Upper lobe of left lung (tissue), 6 donors: ENCODE results near the gene SNAP47. TPM values are rescaled to one million over a fixed set of nuclear protein-coding genes. Genes with fewer than 3 reads are reported as not detected.

Source experiments
- ATAC-seq, 2 donors: fragments of 200-7000 bp; cut with Tn5 transposase; one replicate each; pipeline ENCODE4 v1.9.1; 2022; ENCODE audit warnings: mild to moderate bottlenecking in 2 of 2, moderate library complexity in 2 of 2; ENCODE audit not compliant: low FRiP score in 2 of 2
- DNase-seq, 2 donors: peaks; one replicate each; pipeline ENCODE4 v3.0.0-alpha.2; 2019 to 2020
- H3K27ac ChIP-seq, 4 donors: fragments of 200-600 bp; sonication (generic); one replicate each; pipeline ENCODE4 v1.5.1; 2016 to 2019
- H3K27me3 ChIP-seq, 4 donors: fragments of 200-600 bp; sonication (generic); one replicate each; pipeline ENCODE4 v1.5.1; 2017 to 2019
- H3K36me3 ChIP-seq, 4 donors: fragments of 200-600 bp; sonication (generic); one replicate each; pipeline ENCODE4 v1.5.1; 2016 to 2019
- H3K4me1 ChIP-seq, 4 donors: fragments of 200-600 bp; sonication (generic); one replicate each; pipeline ENCODE4 v1.5.1; 2018 to 2019
- H3K4me3 ChIP-seq, 4 donors: fragments of 200-600 bp; sonication (generic); one replicate each; pipeline ENCODE4 v1.5.1; 2017 to 2019; ENCODE audit warnings: mild to moderate bottlenecking in 2 of 4, moderate library complexity in 1 of 4
- H3K9me3 ChIP-seq, 4 donors: fragments of 200-600 bp; sonication (generic); one replicate each; pipeline ENCODE4 v1.5.1; 2018 to 2019
- EP300 ChIP-seq, 4 donors: sonication (generic); formaldehyde crosslinking; IDR thresholded peaks; one replicate each; pipeline ENCODE4 v1.5.1; 2017; ENCODE audit warnings: antibody characterized with exemption in 4 of 4, control low read depth in 2 of 4
- POLR2A ChIP-seq, 4 donors: fragments of 450-650 bp; IDR thresholded peaks; one replicate each; pipeline ENCODE4 v1.5.1; 2016 to 2017; ENCODE audit warnings: antibody characterized with exemption in 4 of 4, mild to moderate bottlenecking in 2 of 4
- POLR2AphosphoS5 ChIP-seq, 2 donors: sonication (generic); formaldehyde crosslinking; IDR thresholded peaks; one replicate each; pipeline ENCODE4 v1.5.1; 2017; ENCODE audit warnings: antibody characterized with exemption in 2 of 2
- WGBS, 2 donors: methylation state at CpG; one replicate each; pipeline ENCODE4 v1.1.5; 2017 to 2018; 5-methylcytosine and 5-hydroxymethylcytosine counted together
- total RNA-seq, 6 donors: library from RNA; depleted of rRNA in 4 of 6; stranded (reverse); fragments of >200 nt in 4 of 6; gene quantifications; one replicate each; pipeline versions ENCODE4 v1.1.0 to v1.2.1, GENCODE V29; 2016 to 2021
- TF ChIP-seq, protein P1 (sequence below), 6 experiments: fragments of 450-650 bp in 4 of 6; fragments of 200-600 bp in 2 of 6; sonication (generic) in 2 of 6; IDR thresholded peaks; one replicate each; pipeline ENCODE4 v1.5.1; 2016 to 2019; ENCODE audit warnings: antibody characterized with exemption in 6 of 6
- donor health status: DM: no; HTN: no; CAD: no; lungs with moderate emphysema.
- donor health status: DM: no; HTN: yes; CAD: no; lungs with severe emphysema.

Gene SNAP47
- total RNA-seq, 6 donors from 2014 or later: 26.7 to 62.9 (median 35.1) TPM

DNA sequence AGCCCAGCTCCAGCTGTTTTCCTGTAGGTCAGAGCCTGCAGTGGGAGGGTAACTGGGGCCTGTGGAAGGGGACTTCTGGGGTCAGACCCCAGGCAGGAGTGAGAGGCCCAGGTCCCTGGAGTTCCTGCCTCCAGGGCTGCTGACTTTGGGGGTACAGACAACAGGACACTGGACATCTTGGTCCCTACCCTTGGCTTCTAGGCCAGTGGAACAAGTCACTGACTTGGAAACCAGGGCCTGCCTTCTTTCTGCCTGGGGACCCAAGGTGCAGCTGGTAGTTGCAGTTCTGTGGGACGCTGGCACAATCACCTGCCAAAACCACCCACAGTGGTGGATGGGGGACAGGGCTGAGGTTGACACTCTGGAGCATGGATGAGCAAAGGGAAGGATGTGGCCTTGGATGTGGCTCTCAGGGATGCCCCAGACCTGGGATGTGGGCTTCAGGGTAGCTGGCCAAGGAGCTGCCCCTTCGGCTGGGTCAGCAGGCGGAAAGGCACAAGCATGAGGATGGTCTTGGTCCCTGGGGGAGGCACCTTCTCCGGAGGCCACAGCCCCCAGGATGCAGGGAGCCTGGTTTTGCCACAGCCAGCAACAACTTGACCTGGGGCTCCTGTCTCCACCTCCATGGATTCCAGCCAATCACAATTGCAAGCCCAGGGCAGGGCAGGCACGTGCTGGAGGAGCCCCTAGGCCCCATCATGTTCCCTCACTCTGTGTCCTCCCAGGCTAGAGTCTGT lies 5.9 kb upstream of the SNAP47 start:
- Histone ChIP-seq H3K9me3 (no peaks in the 10 kb centered on the region), H3K36me3 (peaks cover 0 to 27% (median 18%) of the 10 kb centered on the region in 4 donors), H3K4me3 (peak overlapping the region in 3 of 4 donors; percentile 56 to 68 (median 67)), H3K4me1 (peaks cover 27 to 52% (median 32%) of the 10 kb centered on the region in 4 donors), H3K27me3 (peaks cover 0 to 4% (median 0%) of the 10 kb centered on the region in 4 donors), H3K27ac (peak overlapping the region in 3 of 4 donors; percentile 38 to 77 (median 76))
- 45 to 52% methylated on average over 5 of the region's 5 CpGs for WGBS, 2 donors
- ATAC-seq (no peak), DNase-seq (no peak)
- TF ChIP-seq, protein P1, sequence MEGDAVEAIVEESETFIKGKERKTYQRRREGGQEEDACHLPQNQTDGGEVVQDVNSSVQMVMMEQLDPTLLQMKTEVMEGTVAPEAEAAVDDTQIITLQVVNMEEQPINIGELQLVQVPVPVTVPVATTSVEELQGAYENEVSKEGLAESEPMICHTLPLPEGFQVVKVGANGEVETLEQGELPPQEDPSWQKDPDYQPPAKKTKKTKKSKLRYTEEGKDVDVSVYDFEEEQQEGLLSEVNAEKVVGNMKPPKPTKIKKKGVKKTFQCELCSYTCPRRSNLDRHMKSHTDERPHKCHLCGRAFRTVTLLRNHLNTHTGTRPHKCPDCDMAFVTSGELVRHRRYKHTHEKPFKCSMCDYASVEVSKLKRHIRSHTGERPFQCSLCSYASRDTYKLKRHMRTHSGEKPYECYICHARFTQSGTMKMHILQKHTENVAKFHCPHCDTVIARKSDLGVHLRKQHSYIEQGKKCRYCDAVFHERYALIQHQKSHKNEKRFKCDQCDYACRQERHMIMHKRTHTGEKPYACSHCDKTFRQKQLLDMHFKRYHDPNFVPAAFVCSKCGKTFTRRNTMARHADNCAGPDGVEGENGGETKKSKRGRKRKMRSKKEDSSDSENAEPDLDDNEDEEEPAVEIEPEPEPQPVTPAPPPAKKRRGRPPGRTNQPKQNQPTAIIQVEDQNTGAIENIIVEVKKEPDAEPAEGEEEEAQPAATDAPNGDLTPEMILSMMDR (IDR thresholded peaks at IDR 0.05): no peak
- TF ChIP-seq POLR2AphosphoS5 (IDR thresholded peaks at IDR 0.05) (no peak), POLR2A (IDR thresholded peaks at IDR 0.05) (no peak), EP300 (IDR thresholded peaks at IDR 0.05) (no peak)

DNA sequence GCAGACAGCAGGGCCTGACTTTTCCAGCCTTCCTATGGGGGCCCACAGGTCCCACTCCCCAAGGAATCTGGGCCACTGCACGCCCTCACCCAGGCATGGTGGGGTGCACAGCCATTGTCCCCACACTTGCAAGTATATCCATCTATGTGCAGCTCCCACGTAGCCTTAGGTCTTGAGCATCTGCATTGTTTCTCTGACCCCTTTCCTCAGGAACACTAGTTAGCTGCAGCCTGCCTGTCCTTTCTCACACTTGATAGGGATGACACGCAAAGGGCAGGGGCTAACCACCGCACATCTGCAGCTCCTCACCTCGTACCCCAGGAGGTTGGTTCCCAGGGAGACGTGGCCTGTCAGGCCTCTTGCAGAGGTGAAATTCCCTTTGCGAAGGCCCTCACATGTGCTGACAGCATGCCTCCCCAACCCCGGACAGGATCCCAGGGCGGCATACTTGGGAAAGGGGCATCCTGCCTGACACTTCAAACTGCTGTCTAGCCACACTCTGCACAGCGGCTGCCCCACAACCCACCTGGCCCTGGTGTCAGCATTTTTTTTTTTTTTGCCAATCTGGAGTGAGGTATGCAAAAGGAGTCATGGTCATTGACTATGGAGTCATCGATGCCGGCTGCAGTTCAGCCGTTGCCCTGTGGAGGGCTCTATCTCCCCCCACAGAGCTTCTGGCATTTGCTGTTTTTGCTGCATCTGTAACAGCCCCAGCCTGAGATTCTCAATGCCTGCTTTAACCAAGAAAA lies 5.2 kb upstream of the SNAP47 start:
- no peak overlapping the region for H3K4me3 ChIP-seq
- H3K9me3 ChIP-seq: no peaks in the 10 kb centered on the region
- H3K36me3 ChIP-seq: peaks cover 0 to 27% (median 18%) of the 10 kb centered on the region in 4 donors
- DNase-seq: no peak
- H3K4me1 ChIP-seq: peaks cover 29 to 57% (median 35%) of the 10 kb centered on the region in 4 donors
- TF ChIP-seq, protein P1 (IDR thresholded peaks at IDR 0.05): peak; percentile 21 to 61 (median 53)
- no peak for TF ChIP-seq EP300 (IDR thresholded peaks at IDR 0.05)
- H3K27ac ChIP-seq: no peak overlapping the region
- peak in 1 of 2 donors; percentile 32 for ATAC-seq
- peaks cover 0 to 4% (median 0%) of the 10 kb centered on the region in 4 donors for H3K27me3 ChIP-seq
- WGBS, 2 donors: 20 to 44% methylated on average over 6 to 13 of the region's 13 CpGs

DNA sequence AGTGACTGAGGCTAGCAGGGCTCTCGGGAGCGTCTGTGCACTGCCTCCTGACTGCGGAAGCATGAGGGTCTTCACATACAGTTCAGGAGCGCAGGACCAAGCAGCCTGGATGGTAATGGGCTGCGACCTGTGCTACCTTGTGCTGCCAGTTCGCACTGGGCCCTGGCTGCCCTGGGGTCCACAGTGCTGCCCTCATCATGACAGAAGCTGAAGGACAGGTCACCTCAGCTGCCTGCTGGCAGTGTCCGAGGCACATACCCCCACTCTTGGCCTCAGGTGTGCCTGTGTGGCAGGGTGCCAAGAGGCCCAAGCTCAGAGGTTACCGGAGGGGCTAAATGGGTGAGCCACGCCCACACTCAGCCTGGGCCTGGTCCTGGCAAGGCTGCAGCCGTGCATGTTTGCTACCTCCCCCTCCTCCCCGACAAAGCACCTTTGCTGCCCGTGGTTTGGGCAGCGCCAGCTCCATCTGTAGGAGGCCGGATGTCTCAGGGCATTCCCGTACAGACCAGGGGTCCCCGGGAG lies 4.5 kb upstream of the SNAP47 start:
- Histone ChIP-seq H3K36me3 (peaks cover 0 to 27% (median 18%) of the 10 kb centered on the region in 4 donors), H3K4me3 (no peak overlapping the region), H3K27me3 (peaks cover 0 to 4% (median 0%) of the 10 kb centered on the region in 4 donors), H3K9me3 (no peaks in the 10 kb centered on the region), H3K27ac (no peak overlapping the region), H3K4me1 (peaks cover 29 to 59% (median 36%) of the 10 kb centered on the region in 4 donors)
- no peak for ATAC-seq
- no peak for TF ChIP-seq EP300 (IDR thresholded peaks at IDR 0.05)
- TF ChIP-seq POLR2AphosphoS5 (IDR thresholded peaks at IDR 0.05): no peak
- TF ChIP-seq, protein P1 (IDR thresholded peaks at IDR 0.05): no peak
- no peak for TF ChIP-seq POLR2A (IDR thresholded peaks at IDR 0.05)
- no peak for DNase-seq
- WGBS, 2 donors: 68 to 72% methylated on average over 11 to 16 of the region's 16 CpGs

DNA sequence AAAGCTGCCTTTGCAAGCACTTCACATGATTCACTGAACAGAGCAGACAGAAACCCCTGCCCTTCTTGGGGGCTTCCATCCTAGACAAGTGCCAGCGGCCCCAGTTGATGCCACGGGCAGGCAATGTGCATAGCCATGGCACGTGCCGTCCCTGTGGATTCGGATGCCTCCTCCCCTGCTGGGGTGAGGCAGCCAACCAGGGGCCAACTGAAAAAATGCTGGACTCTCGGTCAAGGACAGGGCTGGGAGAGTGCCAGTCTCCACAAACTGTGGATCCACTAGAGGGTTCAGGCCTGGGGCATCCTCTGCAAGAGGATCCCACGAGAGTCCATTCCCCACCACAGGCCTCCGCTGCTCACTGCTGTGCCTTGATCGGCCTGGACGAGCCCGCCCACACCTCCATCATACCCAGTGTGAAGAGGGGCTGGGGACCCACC lies 4.0 kb upstream of the SNAP47 start:
- Histone ChIP-seq H3K4me3 (no peak overlapping the region), H3K27ac (no peak overlapping the region), H3K36me3 (peaks cover 0 to 27% (median 18%) of the 10 kb centered on the region in 4 donors), H3K9me3 (no peaks in the 10 kb centered on the region), H3K4me1 (peaks cover 35 to 64% (median 41%) of the 10 kb centered on the region in 4 donors), H3K27me3 (peaks cover 0 to 4% (median 0%) of the 10 kb centered on the region in 4 donors)
- WGBS, 2 donors: 70 to 93% methylated on average over 2 to 9 of the region's 11 CpGs
- DNase-seq: no peak
- TF ChIP-seq, protein P1 (IDR thresholded peaks at IDR 0.05): no peak
- TF ChIP-seq POLR2A (IDR thresholded peaks at IDR 0.05) (no peak), EP300 (IDR thresholded peaks at IDR 0.05) (no peak), POLR2AphosphoS5 (IDR thresholded peaks at IDR 0.05) (no peak)
- ATAC-seq: no peak
